ENCODE data around the gene OR8J3.

- TF ChIP-seq CTCF (IDR thresholded peaks at IDR 0.05) (no peak), POLR2A (IDR thresholded peaks at IDR 0.05) (no peak)
Observed at GRCh38 chr11:56103210-56103737, 36.7 kb downstream of the OR8J3 start, which contains the start of gene OR8H2.

All from heart left ventricle (tissue), 13 donors.